H1 (cell line): ENCODE results near the gene GPR176. TPM values are rescaled to one million over a fixed set of nuclear protein-coding genes. Genes with fewer than 3 reads are reported as not detected.

Experiments
- CBX5 ChIP-seq: fragments of 300-800, 300-1000 bp; sonication (generic); IDR thresholded peaks from 2 replicates; pipeline ENCODE4 v1.7.1; 2016; ENCODE audit warnings: antibody characterized with exemption, low read length, low read depth
- CHD7 ChIP-seq: fragments of 300-600 bp; sonication (generic); IDR thresholded peaks from 2 replicates; pipeline ENCODE4 v1.7.1; 2012; ENCODE audit warnings: low read length, moderate library complexity, mild to moderate bottlenecking, inconsistent platforms; ENCODE audit not compliant: insufficient replicate concordance
- JUN ChIP-seq: IDR thresholded peaks from 2 replicates; pipeline ENCODE4 v1.6.1; 2011; ENCODE audit warnings: low read depth, mild to moderate bottlenecking, improper control_type of control experiment, low read length
- KDM4A ChIP-seq: IDR thresholded peaks from one replicate; pipeline ENCODE4 v1.7.1; 2012; ENCODE audit warnings: low read depth, mild to moderate bottlenecking, moderate library complexity, low read length, inconsistent platforms; ENCODE audit not compliant: severe bottlenecking
- KDM5A ChIP-seq: fragments of 200-600 bp; IDR thresholded peaks from 2 replicates; pipeline ENCODE4 v1.7.1; 2012; ENCODE audit warnings: mild to moderate bottlenecking, low read length, inconsistent platforms, mixed read lengths
- TCF12 ChIP-seq: IDR thresholded peaks from 2 replicates; pipeline ENCODE4 v1.6.1; 2011; ENCODE audit warnings: low read depth, mild to moderate bottlenecking, low read length
- TEAD4 ChIP-seq: IDR thresholded peaks from 2 replicates; pipeline ENCODE4 v1.6.1; 2012; ENCODE audit warnings: low read depth, low read length, inconsistent platforms, mixed read lengths
- YY1 ChIP-seq: IDR thresholded peaks from 2 replicates; pipeline ENCODE4 v1.6.1; 2011; ENCODE audit warnings: low read depth, mild to moderate bottlenecking, low read length
- polyA plus RNA-seq, 7 experiments: library from polyadenylated mRNA; depleted of rRNA in 3 of 7; stranded (reverse) in 5 of 7; unstranded in 2 of 7; fragments of >200 nt in 5 of 7; fragments of 200-250 nt in 2 of 7; gene quantifications; 1 replicate in 5 of 7; 2 replicates in 1 of 7; 4 replicates in 1 of 7; pipeline versions ENCODE4 v1.2.1 to v1.2.3, GENCODE V29; 2011 to 2013; ENCODE audit warnings: missing spikeins in 2 of 7, mixed read lengths in 2 of 7
- total RNA-seq: library from RNA; stranded (reverse); fragmentation: NEBNext Ultra II Directional; extraction: Animal tissue kit (Norgen Biotek cat#: 25700); gene quantifications from 2 replicates; pipeline ENCODE4 v1.2.1, GENCODE V29; 2021
- TF ChIP-seq, protein P1 (sequence below): IDR thresholded peaks from 2 replicates; pipeline ENCODE4 v1.6.1; 2011; ENCODE audit warnings: low read depth, mild to moderate bottlenecking, low read length; ENCODE audit not compliant: insufficient read depth

Gene GPR176
- total and polyA plus RNA-seq, 2 of the 8 experiments (the other 6 are each of a cell fraction or from before 2014, with no cell fraction given), result 190 to 281 TPM

DNA sequence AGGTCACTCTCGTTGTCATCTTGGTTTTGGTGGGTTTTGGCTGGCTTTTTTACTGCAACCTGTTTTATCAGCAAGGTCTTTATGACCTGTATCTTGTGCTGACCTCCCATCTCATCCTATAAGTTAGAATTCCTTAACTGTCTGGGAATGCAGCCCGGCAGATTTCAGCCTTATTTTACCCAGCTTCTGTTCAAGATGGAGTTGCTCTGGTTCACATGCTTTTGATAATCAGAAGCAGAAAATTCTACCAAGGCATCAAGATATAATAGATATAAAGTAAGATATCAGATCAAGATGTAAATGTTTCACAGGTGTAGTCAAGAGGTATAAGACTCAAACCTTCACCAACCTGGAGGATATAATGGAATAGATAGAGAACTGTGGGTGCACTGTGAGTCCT is 16.0 kb downstream of the GPR176 start (continued):
- TF ChIP-seq CHD7 (no peak), YY1 (no peak), TCF12 (no peak), KDM4A (no peak), CBX5 (no peak), JUN (no peak), TEAD4 (no peak), KDM5A (no peak)
- TF ChIP-seq, protein P1, sequence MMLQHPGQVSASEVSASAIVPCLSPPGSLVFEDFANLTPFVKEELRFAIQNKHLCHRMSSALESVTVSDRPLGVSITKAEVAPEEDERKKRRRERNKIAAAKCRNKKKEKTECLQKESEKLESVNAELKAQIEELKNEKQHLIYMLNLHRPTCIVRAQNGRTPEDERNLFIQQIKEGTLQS, result no peak
